Frontal cortex (tissue), 4 donors: Measurements from ENCODE around the gene HPN. TPM values are rescaled to one million over a fixed set of nuclear protein-coding genes. Genes with fewer than 3 reads are reported as not detected.
A peak's percentile ranks its signal among the peaks of the same experiment; 100 is the strongest.

Experiments used
- DNase-seq, 2 donors: peaks; one replicate each; pipeline ENCODE4 v3.0.0; 2012; ENCODE audit warnings: low spot score in 2 of 2
- FAIRE-seq: peaks from 2 replicates; lab custom pipeline; 2012; peaks lifted over from hg19 to GRCh38; lab: Jason Lieb, UNC
- total RNA-seq: library from RNA; depleted of rRNA; stranded (reverse); fragments of >200 nt; gene quantifications from one replicate; pipeline ENCODE4 v1.2.3, GENCODE V29; 2014
- donor health status: control.
- donor health status: control.
- donor health status: control.

HPN gene
- total RNA-seq, 1 donor from 2014 or later = not detected

DNA sequence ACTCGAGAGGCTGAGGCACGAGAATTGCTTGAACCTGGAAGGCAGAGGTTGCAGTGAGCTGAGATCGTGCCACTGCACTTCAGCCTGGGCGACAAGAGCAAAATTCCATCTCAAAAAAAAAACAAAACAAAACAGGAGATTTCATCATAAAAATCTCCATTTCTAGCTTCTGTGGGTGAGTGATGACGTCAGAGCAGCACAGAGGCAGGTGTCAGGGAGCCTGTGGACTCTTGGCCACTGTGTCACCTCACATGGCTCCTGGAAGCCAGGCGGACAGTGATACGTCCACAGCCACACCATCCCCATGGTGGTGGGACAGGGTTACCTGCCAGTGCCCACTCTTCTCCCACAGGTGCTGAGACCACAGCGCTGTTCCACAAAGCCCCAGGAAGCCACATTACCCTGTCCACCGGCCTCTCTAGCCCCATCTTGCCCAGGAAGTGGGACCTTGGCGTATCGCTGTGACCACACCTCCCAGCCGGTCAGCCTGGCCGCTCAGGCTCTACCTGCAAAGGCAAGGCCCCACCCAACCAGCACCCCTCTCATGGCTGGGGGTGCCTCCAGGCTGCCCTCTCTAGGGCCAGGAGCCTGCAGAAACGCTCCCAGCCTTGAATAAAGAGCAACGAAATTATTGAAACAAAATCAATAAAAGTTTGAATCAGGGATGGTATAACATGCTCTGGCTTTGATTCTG lies 71.6 kb downstream of the HPN start:
- DNase-seq (no peak), FAIRE-seq (no peak)

DNA sequence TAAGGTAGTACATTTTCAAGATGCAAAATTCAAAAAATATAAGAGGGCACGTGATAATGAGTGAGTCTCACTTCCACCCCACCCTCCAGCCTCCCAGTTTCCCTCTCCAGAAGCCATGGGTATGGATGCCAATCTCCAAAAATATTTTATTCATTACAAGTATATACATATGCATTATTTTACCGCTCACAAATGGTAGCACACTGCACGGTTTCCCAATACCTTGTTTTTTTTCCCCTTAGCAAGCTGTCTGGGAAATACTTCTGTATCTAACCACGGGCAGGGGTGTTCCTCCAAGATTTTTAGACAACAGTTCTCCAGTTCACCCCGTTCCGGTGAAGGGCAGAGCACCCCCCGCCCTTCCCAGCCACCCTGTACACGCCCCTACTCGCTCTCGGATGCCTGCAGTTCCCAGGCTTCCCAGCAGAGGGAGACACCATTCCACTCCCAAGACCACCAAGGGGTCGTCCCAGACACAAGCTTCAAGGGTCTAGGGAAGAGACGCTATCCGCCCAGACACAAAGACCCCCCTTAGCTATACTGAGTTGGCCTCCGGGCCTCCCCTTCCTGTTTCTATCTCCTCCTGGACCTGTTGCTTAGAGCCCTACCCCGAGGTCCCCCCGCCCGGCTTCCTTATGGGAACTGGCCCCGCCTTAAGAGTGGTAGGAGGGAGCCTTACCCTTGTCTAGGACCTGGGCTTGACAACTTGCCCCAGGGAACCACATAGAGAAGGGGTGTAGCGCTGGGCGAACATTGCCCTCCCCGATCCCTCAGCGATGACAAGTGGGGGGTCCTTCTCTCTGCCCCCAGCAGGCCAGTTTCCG lies 73.0 kb downstream of the HPN start:
- FAIRE-seq = no peak
- peak; percentile 74 to 81 for DNase-seq

DNA sequence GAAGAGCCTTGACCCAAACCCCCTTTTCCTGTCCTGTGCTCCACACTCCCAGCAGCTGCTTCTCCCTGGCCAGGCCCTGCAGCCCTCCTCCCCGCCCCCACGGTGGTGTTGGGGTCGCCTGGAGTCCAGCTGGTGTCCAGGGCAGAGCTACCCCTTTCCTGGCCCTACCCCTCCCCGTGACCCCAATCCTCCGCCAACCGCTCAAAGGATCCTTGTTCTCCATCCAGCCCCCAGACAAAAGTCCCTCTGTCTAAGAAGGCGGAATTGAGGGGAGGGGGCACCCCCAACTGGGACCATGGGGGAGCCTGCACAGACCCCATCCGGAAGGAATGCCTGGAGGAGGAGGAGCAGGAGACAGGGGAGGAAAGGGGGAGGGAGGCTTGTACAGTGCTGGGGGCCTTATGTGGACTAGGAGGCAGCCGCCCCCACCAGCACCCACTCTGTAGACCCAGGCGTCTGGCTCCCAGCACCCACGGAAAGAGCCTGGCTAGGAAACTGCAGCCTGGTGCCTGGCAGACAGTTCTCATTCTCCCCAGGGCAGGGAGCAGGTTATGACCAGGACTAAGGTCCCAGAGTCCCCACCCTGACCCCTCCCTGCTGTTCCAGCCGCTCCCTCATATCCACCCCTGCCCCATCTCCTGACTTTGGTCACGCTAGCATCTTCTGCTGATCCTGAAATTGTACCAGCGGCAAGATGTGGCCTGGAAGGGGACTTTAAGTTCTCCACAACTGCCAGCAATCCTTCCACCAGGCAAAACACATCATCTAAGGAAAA lies 73.8 kb downstream of the HPN start, which contains the start of gene FXYD3:
Gene FXYD3 (plus strand): TSS at position 647 of the 775 bp plus-strand sequence. CDS start 3,554 bp downstream, outside the sequence.
- no peak for FAIRE-seq
- DNase-seq = peak; percentile 63 to 79

Other genes with a start within 250 kb of the HPN start
- gene ZNF30, start 114.8 kb upstream of the HPN start, total RNA-seq = 8.2 TPM
- gene ZNF792, start 77.5 kb upstream of the HPN start, total RNA-seq = 13.9 TPM
- 29.3 TPM for gene GRAMD1A, start 41.4 kb upstream of the HPN start, total RNA-seq
- 0.82 TPM for gene SCN1B, start 11.3 kb upstream of the HPN start, total RNA-seq
- gene FXYD3, start 74.1 kb downstream of the HPN start, total RNA-seq = not detected
- gene LGI4, start 93.3 kb downstream of the HPN start, total RNA-seq = 9.0 TPM
- not detected for gene FXYD1, start 97.1 kb downstream of the HPN start, total RNA-seq
- gene FXYD7, start 101.5 kb downstream of the HPN start, total RNA-seq = 10.6 TPM
- not detected for gene FXYD5, start 113.0 kb downstream of the HPN start, total RNA-seq
- gene FAM187B, start 187.0 kb downstream of the HPN start, total RNA-seq = not detected
- gene LSR, start 207.3 kb downstream of the HPN start, total RNA-seq = 0.82 TPM
- gene USF2, start 227.2 kb downstream of the HPN start, total RNA-seq = 38.7 TPM
- gene HAMP, start 240.8 kb downstream of the HPN start, total RNA-seq = not detected